ENCODE results near the gene SUN5. TPM values are rescaled to one million over a fixed set of nuclear protein-coding genes. Genes with fewer than 3 reads are reported as not detected.
A peak's percentile ranks its signal among the peaks of the same experiment; 100 is the strongest.

Gene SUN5
- total and polyA plus RNA-seq, 8 donors = not detected

DNA sequence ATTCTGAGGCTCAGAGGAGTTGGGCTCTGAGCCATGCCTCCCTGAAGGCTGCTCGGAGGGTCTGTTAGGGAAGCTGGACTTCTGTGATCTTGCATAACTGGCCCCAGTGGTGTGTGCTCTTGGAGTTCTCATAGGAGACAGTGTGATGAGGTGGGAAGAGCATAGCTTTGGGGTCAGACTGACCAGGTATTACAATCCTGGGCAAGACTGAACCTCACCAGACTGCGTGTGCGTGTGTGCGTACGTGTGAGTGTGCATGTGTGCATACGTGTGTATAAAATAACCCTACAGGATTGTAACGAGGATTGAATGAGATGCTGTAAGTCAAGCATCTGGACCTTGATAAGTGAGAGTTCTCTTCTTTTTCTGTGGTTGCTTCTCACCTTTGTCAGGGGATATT, 13.3 kb upstream of the SUN5 start:
- DNase-seq (no peak), ATAC-seq (no peak), FAIRE-seq (no peak)
- Histone ChIP-seq H3K36me3 (no peaks in the 10 kb centered on the region), H3K4me3 (no peak overlapping the region), H3K9me3 (no peaks in the 10 kb centered on the region), H3K4me1 (no peaks in the 10 kb centered on the region), H3K27me3 (peaks cover 0 to 4% (median 0%) of the 10 kb centered on the region in 4 donors), H3K27ac (no peak overlapping the region)
- intact Hi-C loops (cut with DNase I) = no loop called here
- TF ChIP-seq, protein P1, sequence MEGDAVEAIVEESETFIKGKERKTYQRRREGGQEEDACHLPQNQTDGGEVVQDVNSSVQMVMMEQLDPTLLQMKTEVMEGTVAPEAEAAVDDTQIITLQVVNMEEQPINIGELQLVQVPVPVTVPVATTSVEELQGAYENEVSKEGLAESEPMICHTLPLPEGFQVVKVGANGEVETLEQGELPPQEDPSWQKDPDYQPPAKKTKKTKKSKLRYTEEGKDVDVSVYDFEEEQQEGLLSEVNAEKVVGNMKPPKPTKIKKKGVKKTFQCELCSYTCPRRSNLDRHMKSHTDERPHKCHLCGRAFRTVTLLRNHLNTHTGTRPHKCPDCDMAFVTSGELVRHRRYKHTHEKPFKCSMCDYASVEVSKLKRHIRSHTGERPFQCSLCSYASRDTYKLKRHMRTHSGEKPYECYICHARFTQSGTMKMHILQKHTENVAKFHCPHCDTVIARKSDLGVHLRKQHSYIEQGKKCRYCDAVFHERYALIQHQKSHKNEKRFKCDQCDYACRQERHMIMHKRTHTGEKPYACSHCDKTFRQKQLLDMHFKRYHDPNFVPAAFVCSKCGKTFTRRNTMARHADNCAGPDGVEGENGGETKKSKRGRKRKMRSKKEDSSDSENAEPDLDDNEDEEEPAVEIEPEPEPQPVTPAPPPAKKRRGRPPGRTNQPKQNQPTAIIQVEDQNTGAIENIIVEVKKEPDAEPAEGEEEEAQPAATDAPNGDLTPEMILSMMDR (IDR thresholded peaks at IDR 0.05) = no peak
- WGBS, 2 donors = 60 to 73% methylated on average over 7 of the region's 7 CpGs

DNA sequence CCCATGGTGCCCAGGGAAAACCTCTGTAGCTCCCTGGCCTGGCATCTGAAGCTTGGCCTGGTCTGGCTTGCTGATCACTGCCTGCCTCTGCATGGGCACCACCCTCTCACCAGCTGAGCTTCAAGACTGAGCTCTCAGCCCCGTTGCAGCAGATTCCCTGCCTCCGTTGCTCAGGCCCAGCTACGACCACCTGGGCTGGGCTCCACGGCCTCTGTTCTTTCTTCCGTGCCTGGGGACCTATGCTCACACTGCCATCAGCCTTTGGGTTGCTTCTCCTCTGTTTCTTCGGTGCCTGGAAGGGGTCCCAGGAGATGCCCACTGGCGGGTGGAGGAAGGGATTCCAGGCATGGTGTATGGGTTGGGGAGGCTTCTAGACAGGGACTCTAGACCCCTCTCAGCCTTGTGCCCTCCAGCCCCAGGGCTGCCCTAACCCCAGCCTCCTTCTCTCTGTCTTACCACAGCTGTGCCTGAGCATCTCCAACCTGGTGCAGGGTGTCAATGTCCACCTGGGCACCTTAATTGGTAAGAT, 12.4 kb upstream of the SUN5 start:
- ATAC-seq = no peak
- no peak overlapping the region for H3K4me3 ChIP-seq
- peaks cover 0 to 4% (median 0%) of the 10 kb centered on the region in 4 donors for H3K27me3 ChIP-seq
- 40 to 54% methylated on average over 7 of the region's 7 CpGs for WGBS, 2 donors
- no peak overlapping the region for H3K27ac ChIP-seq
- no peaks in the 10 kb centered on the region for H3K36me3 ChIP-seq
- TF ChIP-seq, protein P1 (IDR thresholded peaks at IDR 0.05) = no peak
- intact Hi-C loops (cut with DNase I) = no loop called here
- FAIRE-seq = no peak
- no peaks in the 10 kb centered on the region for H3K4me1 ChIP-seq
- no peaks in the 10 kb centered on the region for H3K9me3 ChIP-seq
- no peak for DNase-seq

DNA sequence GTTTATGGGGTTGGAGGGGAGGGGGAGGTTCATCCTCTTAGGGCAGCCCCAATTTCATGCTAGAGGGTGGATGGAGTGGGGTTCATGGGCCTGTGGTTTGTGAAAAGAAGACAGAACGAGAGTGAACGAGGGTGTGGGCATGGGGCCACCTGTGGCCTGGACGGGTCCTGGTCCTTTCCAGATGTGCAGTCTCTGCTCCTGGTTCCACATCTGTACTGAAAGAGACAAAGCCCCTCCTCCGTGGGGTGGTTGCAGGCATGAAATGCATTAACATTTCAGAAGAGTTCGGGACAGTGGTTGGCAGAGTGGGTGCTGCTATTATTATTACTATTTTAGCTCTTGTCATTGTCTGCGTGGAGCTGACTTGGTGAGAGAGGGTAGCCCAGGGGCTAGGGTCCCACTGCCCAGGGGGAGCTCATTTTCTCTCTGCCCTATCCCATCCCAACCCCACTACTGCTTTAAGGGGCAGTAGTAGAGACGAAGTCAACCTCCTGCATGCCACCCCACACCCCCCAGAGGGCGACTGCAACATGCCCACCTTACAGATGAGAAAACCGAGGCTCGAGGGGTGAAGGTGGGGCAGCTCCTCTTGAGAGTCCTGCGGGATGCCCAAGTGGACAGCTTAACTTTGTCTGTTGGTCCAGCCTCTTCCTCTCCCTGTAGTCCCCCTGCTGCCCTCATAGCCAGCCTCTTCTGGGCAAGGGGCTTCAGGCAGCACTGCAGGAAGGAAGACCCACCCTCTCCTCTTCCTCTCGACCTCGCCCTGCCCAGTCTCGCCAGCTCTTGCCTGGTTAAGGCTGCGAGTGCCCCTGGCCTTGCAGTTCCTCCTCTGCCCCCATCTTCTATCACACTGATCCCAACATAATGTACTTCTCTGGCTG, 11.7 kb upstream of the SUN5 start:
- TF ChIP-seq, protein P1 (IDR thresholded peaks at IDR 0.05) = no peak
- Histone ChIP-seq H3K27me3 (peaks cover 0 to 4% (median 0%) of the 10 kb centered on the region in 4 donors), H3K36me3 (no peaks in the 10 kb centered on the region), H3K27ac (no peak overlapping the region), H3K9me3 (no peaks in the 10 kb centered on the region), H3K4me3 (no peak overlapping the region), H3K4me1 (no peaks in the 10 kb centered on the region)
- no peak for ATAC-seq
- intact Hi-C loops (cut with DNase I) = no loop called here
- DNase-seq = no peak
- FAIRE-seq = no peak
- 36 to 58% methylated on average over 15 of the region's 15 CpGs for WGBS, 2 donors

DNA sequence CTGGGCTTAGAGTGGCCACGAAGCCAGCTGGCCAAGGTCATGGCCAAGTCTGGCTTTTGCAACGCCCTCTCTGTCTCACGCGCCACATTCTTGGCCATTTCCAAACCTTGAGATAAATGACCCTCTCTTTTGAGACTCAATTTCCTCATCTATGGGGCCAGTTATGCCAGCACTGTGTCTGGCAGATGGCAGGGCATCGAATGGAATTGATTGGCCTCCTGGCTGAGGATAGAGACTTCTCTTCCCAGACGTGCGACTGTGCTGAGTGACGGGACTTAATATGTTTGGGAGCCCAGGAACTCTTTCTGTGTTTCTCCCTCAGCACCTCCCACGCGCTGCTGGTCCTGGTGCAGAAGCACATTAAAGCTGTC, 10.9 kb upstream of the SUN5 start:
- Histone ChIP-seq H3K4me3 (no peak overlapping the region), H3K4me1 (no peaks in the 10 kb centered on the region), H3K36me3 (no peaks in the 10 kb centered on the region), H3K9me3 (no peaks in the 10 kb centered on the region), H3K27ac (no peak overlapping the region), H3K27me3 (peaks cover 0 to 4% (median 0%) of the 10 kb centered on the region in 4 donors)
- ATAC-seq (peak in 1 of 4 donors; percentile 39), FAIRE-seq (no peak), DNase-seq (no peak)
- intact Hi-C loops (cut with DNase I) = no loop called here
- TF ChIP-seq, protein P1 (IDR thresholded peaks at IDR 0.05) = no peak
- WGBS, 2 donors = 44 to 46% methylated on average over 10 of the region's 10 CpGs
